Measurements from ENCODE around the gene HES7.

HES7 gene

GRCh38 chr17:8119581-8120519 is 4.1 kb downstream of the HES7 start:
- no peak overlapping the region for H3K27ac ChIP-seq
- peak overlapping the region in 1 of 2 experiments; percentile 60 for H3K4me3 ChIP-seq (ENCODE audit: low read depth in 1 of 2, low read length in 1 of 2)
- H3K4me1 ChIP-seq (ENCODE audit: control insufficient read depth in 1 of 2, insufficient read depth in 1 of 2, low read depth in 1 of 2, low read length in 1 of 2), result peaks cover 75 to 79% of the 10 kb centered on the region in 2 experiments
- no peak for TF ChIP-seq CTCF (IDR thresholded peaks at IDR 0.05)
- H3K27me3 ChIP-seq, result peaks cover 100% of the 10 kb centered on the region
- H3K36me3 ChIP-seq, result no peaks in the 10 kb centered on the region
- H3K9me3 ChIP-seq, result no peaks in the 10 kb centered on the region

GRCh38 chr17:8118769-8119580 is 4.9 kb downstream of the HES7 start:
- Histone ChIP-seq H3K4me1 (ENCODE audit: control insufficient read depth in 1 of 2, insufficient read depth in 1 of 2, low read depth in 1 of 2, low read length in 1 of 2) (peaks cover 67 to 70% of the 10 kb centered on the region in 2 experiments), H3K4me3 (ENCODE audit: low read depth in 1 of 2, low read length in 1 of 2) (peak overlapping the region; percentile 2 to 45), H3K9me3 (no peaks in the 10 kb centered on the region), H3K36me3 (no peaks in the 10 kb centered on the region), H3K27ac (no peak overlapping the region), H3K27me3 (peaks cover 100% of the 10 kb centered on the region)
- TF ChIP-seq CTCF (IDR thresholded peaks at IDR 0.05), result peak; percentile 69

GRCh38 chr17:8117980-8118768 is 5.7 kb downstream of the HES7 start, which contains the start of gene ALOXE3:
TSS of gene ALOXE3 (minus strand) at chr17:8118514. CDS start at chr17:8117990, 524 bp downstream.
- Histone ChIP-seq H3K27me3 (peaks cover 100% of the 10 kb centered on the region), H3K4me3 (ENCODE audit: low read depth in 1 of 2, low read length in 1 of 2) (peak within 1 kb of the TSS; percentile 2 to 45), H3K9me3 (no peaks in the 10 kb centered on the region), H3K27ac (no peak within 1 kb of the TSS), H3K4me1 (ENCODE audit: control insufficient read depth in 1 of 2, insufficient read depth in 1 of 2, low read depth in 1 of 2, low read length in 1 of 2) (peaks cover 59 to 62% of the 10 kb centered on the region in 2 experiments), H3K36me3 (no peaks in the 10 kb centered on the region)
- no peak for TF ChIP-seq CTCF (IDR thresholded peaks at IDR 0.05)

- Histone ChIP-seq H3K27me3 (peaks cover 100% of the 10 kb centered on the region), H3K36me3 (no peaks in the 10 kb centered on the region), H3K27ac (no peak overlapping the region), H3K9me3 (no peaks in the 10 kb centered on the region), H3K4me3 (ENCODE audit: low read depth in 1 of 2, low read length in 1 of 2) (peak overlapping the region; percentile 2 to 45), H3K4me1 (ENCODE audit: control insufficient read depth in 1 of 2, insufficient read depth in 1 of 2, low read depth in 1 of 2, low read length in 1 of 2) (peaks cover 52 to 55% of the 10 kb centered on the region in 2 experiments)
- TF ChIP-seq CTCF (IDR thresholded peaks at IDR 0.05), result no peak
Measured at GRCh38 chr17:8117367-8117979, 6.4 kb downstream of the HES7 start.
